ENCODE data around the gene EPSTI1. TPM values are rescaled to one million over a fixed set of nuclear protein-coding genes. Genes with fewer than 3 reads are reported as not detected.

EPSTI1 gene
- polyA plus RNA-seq, 1 of the 3 experiments (the other 2 are of a cell fraction) = 0.02 TPM

DNA sequence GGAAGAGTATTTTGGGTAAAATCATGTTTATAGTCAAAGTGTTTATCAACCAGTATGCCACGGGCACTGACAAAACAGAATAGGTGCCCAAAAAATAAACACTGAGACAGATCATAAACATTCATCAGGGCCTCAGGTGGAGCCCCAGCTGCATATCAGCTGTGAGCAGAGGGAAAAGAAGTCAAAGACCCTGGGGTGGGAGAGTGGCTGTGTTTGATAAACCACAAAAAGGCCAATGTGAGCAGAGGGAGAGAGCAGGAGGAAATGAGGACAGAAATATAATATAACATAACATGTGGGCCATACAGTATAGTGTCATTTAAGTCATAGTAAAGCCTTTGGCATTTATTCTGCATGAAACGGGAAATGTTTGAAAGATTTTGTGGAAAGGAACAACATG is 10.0 kb upstream of the EPSTI1 start:
- Histone ChIP-seq H3K9me2 (no peaks in the 10 kb centered on the region), H3K9me3 (no peaks in the 10 kb centered on the region), H3K27ac (ENCODE audit: low read depth in 2 of 2, low read length in 1 of 2) (no peak overlapping the region), H3K4me1 (ENCODE audit: control insufficient read depth in 1 of 2, insufficient read depth in 2 of 2, low read depth in 1 of 2, low read length in 1 of 2) (peaks cover 0 to 18% of the 10 kb centered on the region in 2 experiments; a peak in 2 of 4 replicates), H3F3A (replicated peaks; ENCODE audit: insufficient read depth) (peaks cover 14% of the 10 kb centered on the region), H3K79me2 (ENCODE audit: insufficient read depth) (no peaks in the 10 kb centered on the region), H3K4me3 (ENCODE audit: low read depth in 2 of 2, low read length in 1 of 2) (no peak overlapping the region), H3K27me3 (ENCODE audit: insufficient read depth) (no peaks in the 10 kb centered on the region), H3K4me2 (no peak overlapping the region), H3K36me3 (replicated peaks in 1 of 2; ENCODE audit: control insufficient read depth in 1 of 2, insufficient read depth in 2 of 2, low read length in 1 of 2) (no peaks in the 10 kb centered on the region), H3K9ac (no peak overlapping the region), H2AFZ (ENCODE audit: low read depth) (no peak overlapping the region), H4K20me1 (ENCODE audit: insufficient read depth) (no peaks in the 10 kb centered on the region)
- ChIA-PET POLR2A (no interaction called here), CTCF (no interaction called here)
- no peak for TF ChIP-seq MXI1 (IDR thresholded peaks at IDR 0.05; ENCODE audit: low read depth, low read length)
- TF ChIP-seq TEAD4 (IDR thresholded peaks at IDR 0.05; ENCODE audit: borderline replicate concordance, insufficient read depth) = no peak
- no peak for TF ChIP-seq CHD2 (IDR thresholded peaks at IDR 0.05; ENCODE audit: low read length, partially characterized antibody)
- TF ChIP-seq, protein P1, sequence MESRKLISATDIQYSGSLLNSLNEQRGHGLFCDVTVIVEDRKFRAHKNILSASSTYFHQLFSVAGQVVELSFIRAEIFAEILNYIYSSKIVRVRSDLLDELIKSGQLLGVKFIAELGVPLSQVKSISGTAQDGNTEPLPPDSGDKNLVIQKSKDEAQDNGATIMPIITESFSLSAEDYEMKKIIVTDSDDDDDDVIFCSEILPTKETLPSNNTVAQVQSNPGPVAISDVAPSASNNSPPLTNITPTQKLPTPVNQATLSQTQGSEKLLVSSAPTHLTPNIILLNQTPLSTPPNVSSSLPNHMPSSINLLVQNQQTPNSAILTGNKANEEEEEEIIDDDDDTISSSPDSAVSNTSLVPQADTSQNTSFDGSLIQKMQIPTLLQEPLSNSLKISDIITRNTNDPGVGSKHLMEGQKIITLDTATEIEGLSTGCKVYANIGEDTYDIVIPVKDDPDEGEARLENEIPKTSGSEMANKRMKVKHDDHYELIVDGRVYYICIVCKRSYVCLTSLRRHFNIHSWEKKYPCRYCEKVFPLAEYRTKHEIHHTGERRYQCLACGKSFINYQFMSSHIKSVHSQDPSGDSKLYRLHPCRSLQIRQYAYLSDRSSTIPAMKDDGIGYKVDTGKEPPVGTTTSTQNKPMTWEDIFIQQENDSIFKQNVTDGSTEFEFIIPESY (IDR thresholded peaks at IDR 0.05; ENCODE audit: borderline replicate concordance, low read depth) = no peak
- no peak for TF ChIP-seq TCF12 (IDR thresholded peaks at IDR 0.05)
- TF ChIP-seq FOSL2 (IDR thresholded peaks at IDR 0.05; ENCODE audit: borderline replicate concordance, low read depth) = no peak
- no peak for TF ChIP-seq RAD21 (IDR thresholded peaks at IDR 0.05; ENCODE audit: low read length)
- TF ChIP-seq, protein P2, sequence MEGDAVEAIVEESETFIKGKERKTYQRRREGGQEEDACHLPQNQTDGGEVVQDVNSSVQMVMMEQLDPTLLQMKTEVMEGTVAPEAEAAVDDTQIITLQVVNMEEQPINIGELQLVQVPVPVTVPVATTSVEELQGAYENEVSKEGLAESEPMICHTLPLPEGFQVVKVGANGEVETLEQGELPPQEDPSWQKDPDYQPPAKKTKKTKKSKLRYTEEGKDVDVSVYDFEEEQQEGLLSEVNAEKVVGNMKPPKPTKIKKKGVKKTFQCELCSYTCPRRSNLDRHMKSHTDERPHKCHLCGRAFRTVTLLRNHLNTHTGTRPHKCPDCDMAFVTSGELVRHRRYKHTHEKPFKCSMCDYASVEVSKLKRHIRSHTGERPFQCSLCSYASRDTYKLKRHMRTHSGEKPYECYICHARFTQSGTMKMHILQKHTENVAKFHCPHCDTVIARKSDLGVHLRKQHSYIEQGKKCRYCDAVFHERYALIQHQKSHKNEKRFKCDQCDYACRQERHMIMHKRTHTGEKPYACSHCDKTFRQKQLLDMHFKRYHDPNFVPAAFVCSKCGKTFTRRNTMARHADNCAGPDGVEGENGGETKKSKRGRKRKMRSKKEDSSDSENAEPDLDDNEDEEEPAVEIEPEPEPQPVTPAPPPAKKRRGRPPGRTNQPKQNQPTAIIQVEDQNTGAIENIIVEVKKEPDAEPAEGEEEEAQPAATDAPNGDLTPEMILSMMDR (IDR thresholded peaks at IDR 0.05) = no peak
- no peak for TF ChIP-seq FOXM1 (IDR thresholded peaks at IDR 0.05; ENCODE audit: low read depth)
- no peak for TF ChIP-seq JUND (IDR thresholded peaks at IDR 0.05)
- TF ChIP-seq PBX3 (IDR thresholded peaks at IDR 0.05) = no peak
- TF ChIP-seq REST (IDR thresholded peaks at IDR 0.05; ENCODE audit: low read depth, low read length) = no peak
- no peak for TF ChIP-seq NRF1 (IDR thresholded peaks at IDR 0.05; ENCODE audit: low read depth, low read length)
- no peak for TF ChIP-seq MAX (IDR thresholded peaks at IDR 0.05; ENCODE audit: low read depth)
- no peak for TF ChIP-seq RFX5 (IDR thresholded peaks at IDR 0.05; ENCODE audit: low read length)
- no peak for TF ChIP-seq POLR2AphosphoS5 (IDR thresholded peaks at IDR 0.05; ENCODE audit: low read depth, low read length)
- no peak for TF ChIP-seq FOXJ3 (CRISPR knock-in tag; IDR thresholded peaks at IDR 0.05)
- no peak for TF ChIP-seq USF2 (IDR thresholded peaks at IDR 0.05; ENCODE audit: borderline replicate concordance, low read depth, low read length)
- TF ChIP-seq, protein P3, sequence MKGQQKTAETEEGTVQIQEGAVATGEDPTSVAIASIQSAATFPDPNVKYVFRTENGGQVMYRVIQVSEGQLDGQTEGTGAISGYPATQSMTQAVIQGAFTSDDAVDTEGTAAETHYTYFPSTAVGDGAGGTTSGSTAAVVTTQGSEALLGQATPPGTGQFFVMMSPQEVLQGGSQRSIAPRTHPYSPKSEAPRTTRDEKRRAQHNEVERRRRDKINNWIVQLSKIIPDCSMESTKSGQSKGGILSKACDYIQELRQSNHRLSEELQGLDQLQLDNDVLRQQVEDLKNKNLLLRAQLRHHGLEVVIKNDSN (IDR thresholded peaks at IDR 0.05; ENCODE audit: borderline replicate concordance, low read depth) = no peak
- WGBS (ENCODE audit: low lambda C conversion rate) = 90% methylated on average over 2 of the region's 2 CpGs
- DNase-seq = no peak
